Right cardiac atrium (tissue), 5 donors: Measurements from ENCODE around the gene SOCS1. TPM values are rescaled to one million over a fixed set of nuclear protein-coding genes. Genes with fewer than 3 reads are reported as not detected.

Experiments used
- ATAC-seq, 2 donors: fragments of 200-7000 bp; cut with Tn5 transposase; one replicate each; pipeline versions ENCODE4 v1.8.0 to v1.9.1; 2020; ENCODE audit warnings: moderate library complexity in 2 of 2, mild to moderate bottlenecking in 1 of 2
- DNase-seq, 3 donors: peaks; one replicate each; pipeline ENCODE4 v3.0.0-alpha.2; 2020
- H3K27ac ChIP-seq: one replicate; pipeline ENCODE4 v1.5.1; 2013; ENCODE audit warnings: mild to moderate bottlenecking, low read length, control low read depth, moderate library complexity
- H3K27me3 ChIP-seq: one replicate; pipeline ENCODE4 v1.6.1; 2013; ENCODE audit not compliant: control insufficient read depth, insufficient read depth
- H3K4me1 ChIP-seq: one replicate; pipeline ENCODE4 v1.6.1; 2013; ENCODE audit warnings: low read length; ENCODE audit not compliant: control insufficient read depth, insufficient read depth
- H3K4me3 ChIP-seq: one replicate; pipeline ENCODE4 v1.5.1; 2013; ENCODE audit warnings: low read length, control low read depth
- H3K9me3 ChIP-seq: one replicate; pipeline ENCODE4 v1.6.1; 2013; ENCODE audit warnings: low read length; ENCODE audit not compliant: control insufficient read depth
- WGBS: extraction: QIAGEN DNeasy Blood & Tissue Kit; methylation state at CpG from one replicate; pipeline ENCODE4 v1.1.7; 2013; 5-methylcytosine and 5-hydroxymethylcytosine counted together
- intact Hi-C, 4 donors: fragments of 100-400 bp; cut with DNase I; formaldehyde crosslinking; loops; one replicate each; pipeline versions ENCODE4 v1.11.0 to v1.14.0; 2022 to 2023
- polyA plus RNA-seq: library from polyadenylated mRNA; stranded (reverse); fragments of 200-250 nt; gene quantifications from one replicate; pipeline ENCODE4 v1.2.3, GENCODE V29; 2013
- total RNA-seq, 4 donors: library from RNA; stranded (reverse); fragmentation: NEBNext Ultra II Directional; extraction: Animal tissue kit (Norgen Biotek cat#: 25700); gene quantifications; one replicate each; pipeline ENCODE4 v1.2.1, GENCODE V29; 2021
- donor health status: healthy with polysubstance abuse.
- donor health status: DM: no; HTN: yes; CAD: no.
- donor health status: DM: no; HTN: no; CAD: no.
- donor health status: DM: no; HTN: yes; CAD: no; lungs with severe emphysema.
- donor health status: DM: yes; HTN: yes; CAD: no.

SOCS1 gene
- total and polyA plus RNA-seq, 5 donors, result 0.96 to 5.5 (median 2.1) TPM

- DNase-seq, result no peak
- H3K4me3 ChIP-seq, result no peak overlapping the region
- ATAC-seq, result no peak
- no peaks in the 10 kb centered on the region for H3K4me1 ChIP-seq
- no peak overlapping the region for H3K27ac ChIP-seq
- no peaks in the 10 kb centered on the region for H3K27me3 ChIP-seq
- WGBS, result 51% methylated on average over 4 of the region's 4 CpGs
- intact Hi-C loops, result no loop called here
- H3K9me3 ChIP-seq, result no peaks in the 10 kb centered on the region
These were observed 27.8 kb upstream of the SOCS1 start for GRCh38 chr16:11283820-11284248.

GRCh38 chr16:11280616-11281522 is 24.9 kb upstream of the SOCS1 start, which contains the start of gene PRM1:
Gene PRM1 (minus strand): TSS chr16:11281330. CDS start chr16:11281238, 92 bp downstream.
- H3K9me3 ChIP-seq, result no peaks in the 10 kb centered on the region
- H3K27me3 ChIP-seq, result no peaks in the 10 kb centered on the region
- no peaks in the 10 kb centered on the region for H3K4me1 ChIP-seq
- ATAC-seq (no peak), DNase-seq (no peak)
- intact Hi-C loops, result no loop called here
- 81% methylated on average over 25 of the region's 25 CpGs for WGBS
- no peak within 1 kb of the TSS for H3K27ac ChIP-seq
- no peak within 1 kb of the TSS for H3K4me3 ChIP-seq

- Histone ChIP-seq H3K4me1 (no peaks in the 10 kb centered on the region), H3K27me3 (no peaks in the 10 kb centered on the region), H3K4me3 (no peak overlapping the region), H3K9me3 (no peaks in the 10 kb centered on the region), H3K27ac (no peak overlapping the region)
- 80% methylated on average over 7 of the region's 7 CpGs for WGBS
- ATAC-seq (no peak), DNase-seq (no peak)
- intact Hi-C loops, result loop anchor here in 1 of 4 donors (10.0 kb wide), 1 partner anchor 76 kb away; no protein-coding TSS in a partner anchor
These were observed 23.0 kb upstream of the SOCS1 start for GRCh38 chr16:11278681-11279628.

GRCh38 chr16:11277607-11278337 is 21.8 kb upstream of the SOCS1 start:
- ATAC-seq (no peak), DNase-seq (no peak)
- no peaks in the 10 kb centered on the region for H3K4me1 ChIP-seq
- H3K9me3 ChIP-seq, result no peaks in the 10 kb centered on the region
- no peak overlapping the region for H3K27ac ChIP-seq
- H3K27me3 ChIP-seq, result no peaks in the 10 kb centered on the region
- intact Hi-C loops, result loop anchor here in 1 of 4 donors (10.0 kb wide), 1 partner anchor 77 kb away; no protein-coding TSS in a partner anchor
- WGBS, result 90% methylated on average over 12 of the region's 12 CpGs
- no peak overlapping the region for H3K4me3 ChIP-seq

- 87% methylated on average over 11 of the region's 11 CpGs for WGBS
- H3K27me3 ChIP-seq, result no peaks in the 10 kb centered on the region
- H3K27ac ChIP-seq, result no peak overlapping the region
- no peak overlapping the region for H3K4me3 ChIP-seq
- H3K4me1 ChIP-seq, result no peaks in the 10 kb centered on the region
- H3K9me3 ChIP-seq, result no peaks in the 10 kb centered on the region
- DNase-seq (no peak), ATAC-seq (no peak)
- intact Hi-C loops, result loop anchor here in 1 of 4 donors (10.0 kb wide), 1 partner anchor 78 kb away; no protein-coding TSS in a partner anchor
These were observed 21.0 kb upstream of the SOCS1 start for GRCh38 chr16:11276896-11277593.

- intact Hi-C loops, result loop anchor here in 1 of 4 donors (10.0 kb wide), 1 partner anchor 78 kb away; no protein-coding TSS in a partner anchor
- Histone ChIP-seq H3K4me1 (no peaks in the 10 kb centered on the region), H3K9me3 (no peaks in the 10 kb centered on the region), H3K27ac (no peak within 1 kb of the TSS), H3K4me3 (no peak within 1 kb of the TSS), H3K27me3 (no peaks in the 10 kb centered on the region)
- 91% methylated on average over 26 of the region's 26 CpGs for WGBS
- DNase-seq, result no peak
- ATAC-seq, result no peak
These were observed 20.3 kb upstream of the SOCS1 start, which contains the start of gene PRM2 for GRCh38 chr16:11276143-11276895. Gene PRM2 (minus strand): TSS chr16:11276480. CDS start chr16:11276370, 110 bp downstream.

GRCh38 chr16:11274964-11275363 is 19.0 kb upstream of the SOCS1 start:
- no peaks in the 10 kb centered on the region for H3K4me1 ChIP-seq
- intact Hi-C loops, result loop anchor here in 1 of 4 donors (10.0 kb wide), 1 partner anchor 80 kb away; no protein-coding TSS in a partner anchor
- H3K27ac ChIP-seq, result no peak overlapping the region
- H3K4me3 ChIP-seq, result no peak overlapping the region
- DNase-seq, result no peak
- no peaks in the 10 kb centered on the region for H3K27me3 ChIP-seq
- no peaks in the 10 kb centered on the region for H3K9me3 ChIP-seq
- no peak for ATAC-seq
- WGBS, result 91% methylated on average over 7 of the region's 7 CpGs

- H3K27ac ChIP-seq, result no peak overlapping the region
- H3K27me3 ChIP-seq, result no peaks in the 10 kb centered on the region
- 61% methylated on average over 3 of the region's 3 CpGs for WGBS
- H3K4me1 ChIP-seq, result no peaks in the 10 kb centered on the region
- intact Hi-C loops, result loop anchor here in 1 of 4 donors (10.0 kb wide), 1 partner anchor 81 kb away; no protein-coding TSS in a partner anchor
- no peaks in the 10 kb centered on the region for H3K9me3 ChIP-seq
- no peak for ATAC-seq
- no peak for DNase-seq
- H3K4me3 ChIP-seq, result no peak overlapping the region
These were observed 17.8 kb upstream of the SOCS1 start for GRCh38 chr16:11273721-11274324.
